IMR-90 (cell line): Measurements from ENCODE around the gene LIMS2. TPM values are rescaled to one million over a fixed set of nuclear protein-coding genes. Genes with fewer than 3 reads are reported as not detected.
A peak's percentile ranks its signal among the peaks of the same experiment; 100 is the strongest.

Experiments used
- ATAC-seq: fragments of 200-7000 bp; cut with Tn5 transposase; 2 replicates; pipeline ENCODE4 v1.9.1; 2020; ENCODE audit warnings: low read depth, mild to moderate bottlenecking, moderate library complexity
- BruUV-seq: library from RNA; stranded (reverse); fragments of 400-500 nt; replicated peaks from 2 replicates; lab custom pipeline; 2021; lab: Mats Ljungman, UMichigan
- CTCF ChIA-PET: fragments of 300-600 bp; formaldehyde crosslinking; extraction: SDS; loops from one replicate; lab custom pipeline; 2021; ENCODE audit warnings: antibody characterized with exemption; lab: Yijun Ruan, JAX
- POLR2A ChIA-PET: fragments of 300-600 bp; sonication (Branson Sonifier 250); formaldehyde crosslinking; loops from one replicate; lab custom pipeline; 2022; ENCODE audit warnings: antibody characterized with exemption; ENCODE audit not compliant: unreplicated experiment; lab: Charles Lee
- DNase-seq: peaks from one replicate; pipeline ENCODE4 v3.0.0; 2013
- H2AFZ ChIP-seq: replicated peaks from 2 replicates; pipeline ENCODE3; 2013; ENCODE audit warnings: low read length, mild to moderate bottlenecking; ENCODE audit not compliant: poor library complexity
- H2AK5ac ChIP-seq: 2 replicates; pipeline ENCODE4 v1.6.1; 2013; ENCODE audit warnings: low read depth, low read length, inconsistent platforms
- H2AK9ac ChIP-seq: replicated peaks from 2 replicates; pipeline ENCODE3; 2013; ENCODE audit warnings: mild to moderate bottlenecking, low read depth, low read length, moderate library complexity; ENCODE audit not compliant: poor library complexity
- H2BK120ac ChIP-seq: 2 replicates; pipeline ENCODE4 v1.6.1; 2013; ENCODE audit warnings: low read depth, low read length, inconsistent platforms
- H2BK15ac ChIP-seq: 3 replicates; pipeline ENCODE4 v1.6.1; 2013; ENCODE audit warnings: low read depth, low read length, inconsistent platforms
- H2BK20ac ChIP-seq: 2 replicates; pipeline ENCODE4 v1.6.1; 2013; ENCODE audit warnings: low read depth, mild to moderate bottlenecking, inconsistent platforms, low read length, moderate library complexity
- H2BK5ac ChIP-seq: 2 replicates; pipeline ENCODE4 v1.6.1; 2013; ENCODE audit warnings: mild to moderate bottlenecking, low read depth, low read length, inconsistent platforms; ENCODE audit not compliant: poor library complexity, severe bottlenecking
- H3K14ac ChIP-seq: replicated peaks from 2 replicates; pipeline ENCODE4 v1.6.1; 2013; ENCODE audit warnings: low read depth, low read length, inconsistent platforms
- H3K18ac ChIP-seq: 2 replicates; pipeline ENCODE4 v1.6.1; 2013; ENCODE audit warnings: low read depth, low read length, control low read depth
- H3K23ac ChIP-seq: 2 replicates; pipeline ENCODE4 v1.6.1; 2013; ENCODE audit warnings: low read depth, low read length, inconsistent platforms
- H3K27ac ChIP-seq: 2 replicates; pipeline ENCODE4 v1.5.1; 2013; ENCODE audit warnings: mild to moderate bottlenecking, control low read depth, low read length; ENCODE audit not compliant: insufficient read depth
- H3K27me3 ChIP-seq: 2 replicates; pipeline ENCODE4 v1.6.1; 2013; ENCODE audit warnings: low read length; ENCODE audit not compliant: control insufficient read depth, insufficient read depth
- H3K36me3 ChIP-seq: 2 replicates; pipeline ENCODE4 v1.6.1; 2013; ENCODE audit warnings: low read length, mixed read lengths; ENCODE audit not compliant: control insufficient read depth, insufficient read depth
- H3K4ac ChIP-seq: 2 replicates; pipeline ENCODE4 v1.6.1; 2013; ENCODE audit warnings: low read depth, low read length, inconsistent platforms
- H3K4me1 ChIP-seq: 2 replicates; pipeline ENCODE4 v1.6.1; 2013; ENCODE audit warnings: low read length, mixed read lengths; ENCODE audit not compliant: control insufficient read depth, insufficient read depth
- H3K4me2 ChIP-seq: 2 replicates; pipeline ENCODE4 v1.6.1; 2013; ENCODE audit warnings: low read depth, mild to moderate bottlenecking, control low read depth, low read length, moderate library complexity
- H3K4me3 ChIP-seq: 2 replicates; pipeline ENCODE4 v1.5.1; 2013; ENCODE audit warnings: low read depth, mild to moderate bottlenecking, control low read depth, low read length, moderate library complexity; ENCODE audit not compliant: insufficient read depth
- H3K56ac ChIP-seq: 2 replicates; pipeline ENCODE4 v1.6.1; 2013; ENCODE audit warnings: low read length, inconsistent platforms; ENCODE audit not compliant: insufficient read depth; ENCODE audit errors: extremely low read depth
- H3K79me1 ChIP-seq, 2 experiments: 2 replicates each; pipeline ENCODE4 v1.6.1; 2013; ENCODE audit warnings: low read length in 2 of 2, inconsistent platforms in 1 of 2, low read depth in 1 of 2
- H3K9ac ChIP-seq: 2 replicates; pipeline ENCODE4 v1.6.1; 2013; ENCODE audit warnings: low read depth, low read length, control low read depth
- H3K9me1 ChIP-seq: 2 replicates; pipeline ENCODE4 v1.6.1; 2013; ENCODE audit warnings: low read length, inconsistent platforms; ENCODE audit not compliant: insufficient read depth
- H3K9me3 ChIP-seq: 2 replicates; pipeline ENCODE4 v1.6.1; 2013; ENCODE audit warnings: low read length; ENCODE audit not compliant: control insufficient read depth, insufficient read depth
- H4K20me1 ChIP-seq: 2 replicates; pipeline ENCODE4 v1.6.1; 2013; ENCODE audit warnings: low read length, inconsistent platforms; ENCODE audit not compliant: insufficient read depth
- H4K5ac ChIP-seq: 2 replicates; pipeline ENCODE4 v1.6.1; 2013; ENCODE audit warnings: mild to moderate bottlenecking, low read depth, low read length, control low read depth
- H4K8ac ChIP-seq, 2 experiments: 2 replicates each; pipeline ENCODE4 v1.6.1; 2013; ENCODE audit warnings: low read depth in 2 of 2, low read length in 2 of 2, control low read depth in 1 of 2, inconsistent platforms in 1 of 2
- H4K91ac ChIP-seq: 2 replicates; pipeline ENCODE4 v1.6.1; 2013; ENCODE audit warnings: low read depth, low read length, inconsistent platforms; ENCODE audit not compliant: insufficient read depth
- BHLHE40 ChIP-seq: fragments of 150-350 bp; IDR thresholded peaks from 2 replicates; pipeline ENCODE4 v1.6.1; 2016; ENCODE audit warnings: mild to moderate bottlenecking, low read depth, low read length
- CEBPB ChIP-seq: IDR thresholded peaks from 2 replicates; pipeline ENCODE4 v1.6.1; 2012; ENCODE audit warnings: low read depth, low read length, improper control_type of control experiment
- CHD1 ChIP-seq: IDR thresholded peaks from 2 replicates; pipeline ENCODE4 v1.6.1; 2012; ENCODE audit warnings: low read depth, low read length, improper control_type of control experiment
- CTCF ChIP-seq: conservative IDR thresholded peaks from 2 replicates; pipeline ENCODE4 v1.5.1; 2012; ENCODE audit warnings: mild to moderate bottlenecking, low read depth, low read length, improper control_type of control experiment
- ELK1 ChIP-seq: fragments of 150-350 bp; IDR thresholded peaks from 2 replicates; pipeline ENCODE4 v1.6.1; 2016; ENCODE audit warnings: low read depth, mild to moderate bottlenecking, low read length, moderate library complexity, borderline replicate concordance
- FOS ChIP-seq: fragments of 150-350 bp; IDR thresholded peaks from 2 replicates; pipeline ENCODE4 v1.6.1; 2016; ENCODE audit warnings: low read depth, low read length
- MAFK ChIP-seq: IDR thresholded peaks from 2 replicates; pipeline ENCODE4 v1.6.1; 2012; ENCODE audit warnings: low read depth, low read length, improper control_type of control experiment
- MAZ ChIP-seq: IDR thresholded peaks from 2 replicates; pipeline ENCODE4 v1.6.1; 2012; ENCODE audit warnings: low read depth, mild to moderate bottlenecking, low read length, improper control_type of control experiment, moderate library complexity, borderline replicate concordance
- MXI1 ChIP-seq: IDR thresholded peaks from 2 replicates; pipeline ENCODE4 v1.6.1; 2012; ENCODE audit warnings: low read depth, mild to moderate bottlenecking, low read length, moderate library complexity, borderline replicate concordance
- NFE2L2 ChIP-seq: fragments of 150-350 bp; IDR thresholded peaks from 2 replicates; pipeline ENCODE4 v1.6.1; 2016; ENCODE audit warnings: low read depth, mild to moderate bottlenecking, low read length
- POLR2A ChIP-seq: IDR thresholded peaks from 2 replicates; pipeline ENCODE4 v1.6.1; 2012; ENCODE audit warnings: mild to moderate bottlenecking, low read depth, low read length
- RCOR1 ChIP-seq: IDR thresholded peaks from 2 replicates; pipeline ENCODE4 v1.6.1; 2012; ENCODE audit warnings: mild to moderate bottlenecking, low read length, improper control_type of control experiment; ENCODE audit not compliant: insufficient replicate concordance
- RFX5 ChIP-seq: IDR thresholded peaks from 2 replicates; pipeline ENCODE4 v1.8.0; 2012; ENCODE audit warnings: low read depth, mild to moderate bottlenecking, low read length, moderate library complexity
- SMC3 ChIP-seq: fragments of 150-350 bp; IDR thresholded peaks from 2 replicates; pipeline ENCODE4 v1.6.1; 2016; ENCODE audit warnings: low read depth, mild to moderate bottlenecking, antibody characterized with exemption, low read length, moderate library complexity
- WGBS, 2 experiments: methylation state at CpG; one replicate each; pipeline versions ENCODE4 v1.1.5 to v1.1.7; 2013; ENCODE audit warnings: missing lambda C conversion rate in 2 of 2; ENCODE audit not compliant: insufficient read length in 1 of 2; ENCODE audit errors: extremely low coverage in 2 of 2; 5-methylcytosine and 5-hydroxymethylcytosine counted together
- dilution Hi-C: fragments of 300-500 bp; cut with HindIII; formaldehyde crosslinking; loops from one replicate; pipeline ENCODE4 v1.14.3; 2018; ENCODE audit warnings: low sequenced_read_pairs; ENCODE audit not compliant: unreplicated experiment
- in situ Hi-C: fragments of 300-500 bp; cut with MboI; formaldehyde crosslinking; loops from 3 replicates; pipeline ENCODE4 v1.14.3; 2019; ENCODE audit warnings: low sequenced_read_pairs, inconsistent platforms, mixed read lengths
- intact Hi-C: fragments of 100-400 bp; cut with micrococcal nuclease; formaldehyde crosslinking; loops from 2 replicates; pipeline ENCODE4 v1.10.0; 2022
- polyA plus RNA-seq, 3 experiments: library from polyadenylated mRNA; depleted of rRNA; stranded (reverse); fragments of >200 nt; gene quantifications; 2 replicates each; pipeline ENCODE4 v1.2.3, GENCODE V29; 2012; ENCODE audit warnings: low replicate concordance in 1 of 3
- total RNA-seq: library from RNA; depleted of rRNA; stranded (reverse); fragments of >200 nt; gene quantifications from 2 replicates; pipeline ENCODE4 v1.2.3, GENCODE V29; 2012

The LIMS2 gene
- total and polyA plus RNA-seq, 2 of the 4 experiments (the other 2 are of a cell fraction), result 1.3 to 18.8 TPM

GRCh38 chr2:127700527-127701192 is 25.3 kb upstream of the LIMS2 start:
- POLR2A ChIA-PET, result interaction anchor here (0.6 kb wide), 1 partner anchor 108 kb away, joined by 12 read pairs; no protein-coding TSS in a partner anchor

More at GRCh38 chr2:127700527-127701192, 25.3 kb upstream of the LIMS2 start:
- 42% methylated on average over 11 of the region's 17 CpGs; no CpG with 5 or more reads in 1 of the 2 experiments for WGBS, 2 experiments
- Histone ChIP-seq H2AK5ac (peak overlapping the region; percentile 97), H3K9me1 (peaks cover 14% of the 10 kb centered on the region), H3K9ac (peak overlapping the region; percentile 89), H4K20me1 (peaks cover 11% of the 10 kb centered on the region; the same call in 1 of the 2 replicates), H2BK120ac (peak overlapping the region; percentile 59), H4K91ac (peak overlapping the region; percentile 77), H3K23ac (peak overlapping the region; percentile 42), H3K4me2 (peak overlapping the region; percentile 97), H3K4ac (peak overlapping the region; percentile 92), H3K56ac (peak overlapping the region; percentile 73), H2AK9ac (peak overlapping the region; percentile 93), H3K14ac (peak overlapping the region; percentile 86), H2BK20ac (no peak overlapping the region), H2BK15ac (0 out of 3 replicates have a peak overlapping the region, but pooled peaks have one; percentile 27), H3K79me1 (peaks cover 14 to 42% of the 10 kb centered on the region in 2 experiments), H4K5ac (peak overlapping the region; percentile 99), H4K8ac (peak overlapping the region; percentile 91 to 100), H3K36me3 (peaks cover 5% of the 10 kb centered on the region; the same call in 1 of the 2 replicates), H3K4me1 (peaks cover 6% of the 10 kb centered on the region), H3K18ac (peak overlapping the region; percentile 91), H2AFZ (peak overlapping the region; percentile 99), H3K4me3 (peak overlapping the region; percentile 85), H3K27ac (peak overlapping the region; percentile 91), H3K9me3 (no peaks in the 10 kb centered on the region), H2BK5ac (peak overlapping the region; percentile 94), H3K27me3 (no peaks in the 10 kb centered on the region)
- intact Hi-C loops, result loop anchor here (10.0 kb wide), 1 partner anchor 176 kb away; the partner anchor contains the start of gene IWS1
- TF ChIP-seq RCOR1 (no peak), BHLHE40 (no peak), CHD1 (no peak), CEBPB (no peak), ELK1 (no peak), RFX5 (no peak), POLR2A (no peak), NFE2L2 (no peak), CTCF (no peak), MAFK (no peak), SMC3 (no peak), MXI1 (no peak), MAZ (no peak), FOS (no peak)
- CTCF ChIA-PET, result no interaction called here
- dilution Hi-C loops, result no loop called here
- ATAC-seq (peak; percentile 6; the same call in 1 of the 2 replicates), DNase-seq (no peak)
- BruUV-seq, result no TSS peak
- in situ Hi-C loops, result no loop called here
